ENCODE data around the gene KCNA3.
A peak's percentile ranks its signal among the peaks of the same experiment; 100 is the strongest.

The KCNA3 gene

DNA sequence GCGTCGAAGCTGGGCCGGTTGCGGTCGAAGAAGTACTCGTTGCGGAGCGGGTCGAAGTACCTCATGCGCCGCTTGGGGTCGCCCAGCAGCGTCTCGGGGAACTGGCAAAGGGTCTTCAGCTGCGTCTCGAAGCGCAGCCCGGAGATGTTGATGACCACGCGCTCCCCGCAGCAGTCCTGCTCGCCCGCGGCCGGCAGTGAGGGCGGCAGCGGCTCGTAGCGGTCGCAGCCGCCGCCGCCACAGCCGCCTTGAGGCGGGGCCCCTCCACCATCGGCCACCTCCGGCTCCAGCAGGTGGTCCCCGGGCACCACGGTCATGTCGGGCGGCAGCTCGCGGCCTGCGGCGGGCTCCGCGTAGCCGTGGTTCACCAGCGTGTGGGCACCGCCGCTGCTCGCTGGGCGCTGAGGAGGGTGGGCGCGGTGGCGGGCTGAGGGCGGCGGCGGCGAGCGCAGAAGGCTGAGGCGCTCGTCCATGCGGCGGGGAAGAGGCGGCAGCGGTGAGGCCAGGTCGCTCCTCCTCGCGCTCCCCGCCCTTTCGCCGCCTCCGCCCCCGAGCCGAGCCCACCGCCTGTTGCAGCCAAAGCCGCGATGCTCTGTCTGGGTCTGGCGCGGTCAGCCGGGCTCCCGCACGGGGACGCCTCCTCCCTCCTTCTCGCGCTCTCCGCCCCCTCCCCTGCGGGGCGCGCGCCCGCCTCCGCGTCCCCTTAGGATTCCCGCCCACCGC lies at the start of gene KCNA3:
Gene KCNA3, minus strand, starts transcription at position 604 of the 723 bp plus-strand sequence. Its CDS starts 131 bp downstream, at position 473.
- DNase-seq (peak; percentile 72 to 76), ATAC-seq (peak; percentile 51)
- no peaks in the 10 kb centered on the region for H3K27me3 Mint-ChIP-seq
- H3K4me1 Mint-ChIP-seq = peaks cover 30% of the 10 kb centered on the region
- H3K27ac Mint-ChIP-seq = peak within 1 kb of the TSS; percentile 97 to 99
- H3K9me3 Mint-ChIP-seq = no peaks in the 10 kb centered on the region
- peak within 1 kb of the TSS; percentile 93 to 99 for H3K4me3 Mint-ChIP-seq

- Mint-ChIP-seq H3K4me1 (peaks cover 21% of the 10 kb centered on the region), H3K27ac (no peak overlapping the region)
Observed at GRCh38 chr1:110722807-110723206, 48.1 kb upstream of the KCNA3 start.

DNA sequence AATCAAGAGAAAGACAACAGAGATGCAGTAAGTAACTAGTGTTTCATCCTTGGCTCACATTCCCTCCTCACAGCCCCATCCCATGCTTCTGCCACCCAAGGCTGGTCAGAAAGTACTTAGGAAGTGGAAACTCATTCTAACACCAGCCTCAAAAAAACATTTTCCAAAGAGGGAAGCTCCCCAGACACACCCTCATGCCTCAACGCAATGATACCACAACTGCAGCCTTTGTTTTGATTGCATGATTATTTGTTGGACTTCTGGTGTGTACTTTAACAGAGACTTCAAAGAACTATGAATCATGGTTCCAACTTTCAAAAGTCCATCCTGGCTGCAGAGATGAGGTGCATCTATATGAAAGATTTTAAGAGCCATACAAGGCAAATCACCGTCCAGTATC lies 45.2 kb upstream of the KCNA3 start:
- no peak for ATAC-seq
- Mint-ChIP-seq H3K27me3 (no peaks in the 10 kb centered on the region), H3K27ac (no peak overlapping the region), H3K4me3 (no peak overlapping the region), H3K4me1 (no peaks in the 10 kb centered on the region), H3K9me3 (no peaks in the 10 kb centered on the region)
- DNase-seq = no peak

More at GRCh38 chr1:110722807-110723206, 48.1 kb upstream of the KCNA3 start:
- DNase-seq (no peak), ATAC-seq (no peak)
- Mint-ChIP-seq H3K4me3 (no peak overlapping the region), H3K27me3 (no peaks in the 10 kb centered on the region), H3K9me3 (no peaks in the 10 kb centered on the region)

DNA sequence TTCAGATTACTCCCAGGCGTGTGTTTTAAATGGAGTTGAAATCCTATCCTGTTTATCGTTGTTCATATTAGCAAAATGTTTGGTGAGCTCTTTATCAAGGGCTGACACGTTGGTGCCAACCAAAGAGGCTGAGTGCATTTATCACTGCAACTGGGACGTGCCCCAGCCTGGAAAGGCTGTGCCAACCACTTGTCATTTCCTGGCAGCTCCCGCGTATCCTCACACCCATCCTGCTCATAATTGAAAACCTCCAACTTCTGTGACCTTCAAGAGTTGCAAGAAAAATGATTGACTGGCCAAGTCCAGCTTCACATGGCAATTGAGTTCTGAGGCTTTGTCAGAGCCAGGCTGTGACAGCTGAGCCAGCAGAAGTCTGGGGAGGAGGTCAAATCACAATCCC lies 43.7 kb upstream of the KCNA3 start:
- ATAC-seq (no peak), DNase-seq (no peak)
- H3K9me3 Mint-ChIP-seq = no peaks in the 10 kb centered on the region
- no peak overlapping the region for H3K27ac Mint-ChIP-seq
- no peaks in the 10 kb centered on the region for H3K27me3 Mint-ChIP-seq
- peaks cover 4% of the 10 kb centered on the region for H3K4me1 Mint-ChIP-seq
- no peak overlapping the region for H3K4me3 Mint-ChIP-seq

GRCh38 chr1:110717179-110717578 lies 42.4 kb upstream of the KCNA3 start:
- Mint-ChIP-seq H3K27ac (no peak overlapping the region), H3K9me3 (peaks cover 0 to 6% of the 10 kb centered on the region in 2 donors), H3K4me1 (peaks cover 13% of the 10 kb centered on the region), H3K4me3 (no peak overlapping the region), H3K27me3 (no peaks in the 10 kb centered on the region)
- DNase-seq = no peak
- no peak for ATAC-seq

GRCh38 chr1:110714374-110714995 lies 39.7 kb upstream of the KCNA3 start:
- DNase-seq (no peak), ATAC-seq (no peak)
- no peaks in the 10 kb centered on the region for H3K27me3 Mint-ChIP-seq
- H3K9me3 Mint-ChIP-seq = peaks cover 5 to 6% of the 10 kb centered on the region in 2 donors
- H3K27ac Mint-ChIP-seq = peak overlapping the region in 1 of 2 donors; percentile 59
- H3K4me1 Mint-ChIP-seq = peaks cover 25% of the 10 kb centered on the region
- H3K4me3 Mint-ChIP-seq = no peak overlapping the region

DNA sequence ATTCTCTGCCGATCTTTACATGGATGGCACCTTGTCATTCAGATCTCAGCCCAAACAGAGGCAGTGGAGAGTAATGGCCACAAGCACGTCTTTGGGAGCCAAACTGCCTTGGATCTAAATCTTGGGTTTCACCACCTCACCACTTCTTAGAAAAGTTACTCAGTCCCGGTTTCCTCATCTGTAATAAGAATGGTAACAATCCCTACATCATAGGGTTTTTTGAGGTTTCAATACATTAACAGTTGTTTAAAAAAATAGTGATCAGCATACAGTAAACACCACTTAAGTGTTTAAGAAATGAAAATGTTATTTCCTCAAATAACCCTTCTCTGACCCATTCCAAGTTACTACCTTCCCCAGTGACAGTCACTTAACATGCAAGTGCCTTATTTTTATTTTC lies 38.5 kb upstream of the KCNA3 start:
- ATAC-seq (no peak), DNase-seq (no peak)
- H3K4me3 Mint-ChIP-seq = no peak overlapping the region
- H3K27ac Mint-ChIP-seq = no peak overlapping the region
- peaks cover 5 to 6% of the 10 kb centered on the region in 2 donors for H3K9me3 Mint-ChIP-seq
- no peaks in the 10 kb centered on the region for H3K27me3 Mint-ChIP-seq
- peaks cover 25% of the 10 kb centered on the region for H3K4me1 Mint-ChIP-seq

GRCh38 chr1:110710314-110710713 lies 35.6 kb upstream of the KCNA3 start:
- ATAC-seq (no peak), DNase-seq (no peak)
- no peak overlapping the region for H3K27ac Mint-ChIP-seq
- H3K27me3 Mint-ChIP-seq = no peaks in the 10 kb centered on the region
- no peak overlapping the region for H3K4me3 Mint-ChIP-seq
- peaks cover 25% of the 10 kb centered on the region for H3K4me1 Mint-ChIP-seq
- peaks cover 5 to 6% of the 10 kb centered on the region in 2 donors for H3K9me3 Mint-ChIP-seq

DNA sequence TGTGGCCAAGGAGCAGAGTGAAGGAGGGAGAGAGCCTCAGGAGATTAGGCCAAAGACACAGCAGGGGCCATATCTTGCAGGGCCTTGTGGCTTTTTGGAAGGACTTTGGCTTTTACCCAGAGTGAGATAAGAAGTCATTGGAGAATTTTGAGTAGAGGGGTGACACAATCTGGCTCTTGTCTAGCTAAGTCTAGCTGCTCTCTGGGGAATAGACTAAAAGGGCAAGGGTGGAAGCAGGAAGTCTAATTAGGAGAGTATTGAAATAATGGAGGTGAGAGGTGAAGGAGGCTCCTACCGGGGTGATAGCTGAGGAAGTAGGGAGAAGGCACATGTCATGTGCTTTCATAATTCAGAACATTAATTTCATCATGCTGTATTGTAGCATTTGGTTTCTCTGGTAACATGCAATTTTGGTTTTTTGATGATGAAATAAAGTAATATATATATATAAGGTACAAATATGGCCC lies 34.3 kb upstream of the KCNA3 start:
- peaks cover 5 to 6% of the 10 kb centered on the region in 2 donors for H3K9me3 Mint-ChIP-seq
- H3K27ac Mint-ChIP-seq = peak overlapping the region in 1 of 2 donors; percentile 15
- H3K4me1 Mint-ChIP-seq = peaks cover 25% of the 10 kb centered on the region
- ATAC-seq = no peak
- no peaks in the 10 kb centered on the region for H3K27me3 Mint-ChIP-seq
- H3K4me3 Mint-ChIP-seq = no peak overlapping the region
- DNase-seq = no peak

DNA sequence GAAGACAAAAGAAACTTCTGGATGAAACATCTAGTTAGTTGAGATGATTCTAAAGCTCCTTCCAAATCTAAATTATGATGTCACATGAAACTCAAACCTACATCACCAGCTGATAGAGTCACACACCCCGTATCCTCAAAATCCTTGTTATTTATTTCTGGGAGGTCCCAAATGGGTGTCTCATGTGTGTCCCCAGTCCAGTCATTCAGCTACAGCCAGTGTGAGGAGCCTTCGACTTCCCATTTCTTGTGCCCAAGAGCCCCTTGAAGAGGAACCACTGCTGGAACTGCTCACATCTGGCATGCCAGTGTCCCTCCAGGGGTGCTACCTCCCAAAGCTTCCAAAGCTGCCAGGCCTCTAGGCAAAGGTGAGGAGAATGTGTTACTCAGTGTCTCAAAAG lies 32.5 kb upstream of the KCNA3 start:
- peaks cover 12% of the 10 kb centered on the region for H3K4me1 Mint-ChIP-seq

DNA sequence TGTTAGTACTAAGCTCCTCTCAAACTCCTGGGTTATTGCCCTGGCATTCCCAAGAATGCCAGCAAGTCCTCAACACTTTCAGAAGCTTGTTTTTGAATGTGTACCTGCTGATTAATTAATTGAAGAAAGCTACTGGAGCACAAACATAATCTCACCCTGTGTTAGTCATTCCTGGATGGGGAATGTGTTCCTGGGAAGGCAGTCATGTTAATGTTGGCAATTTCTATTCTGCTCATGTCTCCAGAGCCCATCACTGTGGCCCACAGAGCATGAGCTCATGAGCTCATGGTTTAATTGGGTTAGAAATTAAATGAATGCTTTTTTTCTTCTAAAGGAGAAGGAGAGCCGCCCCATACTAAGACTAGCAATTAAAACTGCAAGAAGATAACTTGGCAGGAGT lies 31.9 kb upstream of the KCNA3 start:
- Mint-ChIP-seq H3K4me1 (peaks cover 6% of the 10 kb centered on the region), H3K4me3 (no peak overlapping the region), H3K27ac (no peak overlapping the region), H3K9me3 (peaks cover 0 to 5% of the 10 kb centered on the region in 2 donors), H3K27me3 (no peaks in the 10 kb centered on the region)
- ATAC-seq = no peak
- no peak for DNase-seq

More for the DNA sequence above, 32.5 kb upstream of the KCNA3 start:
- ATAC-seq (no peak), DNase-seq (no peak)
- Mint-ChIP-seq H3K9me3 (peaks cover 0 to 5% of the 10 kb centered on the region in 2 donors), H3K27ac (no peak overlapping the region), H3K4me3 (no peak overlapping the region), H3K27me3 (no peaks in the 10 kb centered on the region)

DNA sequence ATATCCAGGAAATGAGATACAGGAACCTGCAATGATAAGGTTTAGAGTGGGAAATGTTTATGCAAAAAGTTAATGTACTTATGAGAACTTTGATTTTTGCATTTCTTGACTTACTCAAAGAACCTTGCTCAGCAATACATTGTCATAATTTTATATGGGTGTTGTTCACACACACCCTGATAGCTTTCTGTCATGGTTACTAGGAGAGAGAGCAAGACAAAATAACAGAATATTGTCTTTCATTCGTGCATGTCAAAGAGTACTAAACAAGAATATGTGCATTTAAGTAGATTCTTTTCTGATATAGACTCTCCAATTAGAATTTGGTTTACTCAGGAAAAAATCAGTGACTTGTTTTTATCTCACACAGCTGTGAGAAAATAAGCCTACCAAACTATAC lies 27.5 kb upstream of the KCNA3 start:
- H3K4me1 Mint-ChIP-seq = no peaks in the 10 kb centered on the region
- H3K27me3 Mint-ChIP-seq = no peaks in the 10 kb centered on the region
- no peak overlapping the region for H3K27ac Mint-ChIP-seq

GRCh38 chr1:110700767-110701166 lies 26.0 kb upstream of the KCNA3 start:
- no peak overlapping the region for H3K27ac Mint-ChIP-seq
- ATAC-seq (no peak), DNase-seq (no peak)
- no peaks in the 10 kb centered on the region for H3K27me3 Mint-ChIP-seq
- no peaks in the 10 kb centered on the region for H3K4me1 Mint-ChIP-seq
- H3K9me3 Mint-ChIP-seq = no peaks in the 10 kb centered on the region
- no peak overlapping the region for H3K4me3 Mint-ChIP-seq

More for the DNA sequence above, 27.5 kb upstream of the KCNA3 start:
- ATAC-seq = no peak
- no peak for DNase-seq
- no peaks in the 10 kb centered on the region for H3K9me3 Mint-ChIP-seq
- H3K4me3 Mint-ChIP-seq = no peak overlapping the region

DNA sequence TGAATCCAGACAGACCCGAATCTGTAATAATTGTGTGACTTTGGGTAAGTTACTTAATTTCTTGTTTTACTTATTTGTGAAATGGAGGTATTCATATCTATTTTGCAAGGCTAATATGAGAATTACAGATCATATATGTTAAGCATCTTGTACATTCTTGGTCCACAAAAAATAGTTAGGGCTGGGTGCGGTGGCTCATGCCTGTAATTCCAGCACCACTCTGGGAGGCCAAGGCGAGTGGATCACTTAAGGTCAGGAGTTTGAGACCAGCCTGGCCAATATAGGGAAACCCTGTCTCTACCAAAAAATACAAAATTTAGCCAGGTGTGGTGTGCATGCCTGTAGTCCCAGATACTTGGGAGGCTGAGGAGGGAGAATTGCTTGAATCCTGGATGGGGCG lies 22.9 kb upstream of the KCNA3 start:
- no peaks in the 10 kb centered on the region for H3K27me3 Mint-ChIP-seq
- no peaks in the 10 kb centered on the region for H3K4me1 Mint-ChIP-seq
- H3K9me3 Mint-ChIP-seq = no peaks in the 10 kb centered on the region
- DNase-seq (no peak), ATAC-seq (no peak)
- no peak overlapping the region for H3K27ac Mint-ChIP-seq
- no peak overlapping the region for H3K4me3 Mint-ChIP-seq

GRCh38 chr1:110696818-110697217 lies 22.1 kb upstream of the KCNA3 start:
- DNase-seq = no peak
- no peak overlapping the region for H3K4me3 Mint-ChIP-seq

DNA sequence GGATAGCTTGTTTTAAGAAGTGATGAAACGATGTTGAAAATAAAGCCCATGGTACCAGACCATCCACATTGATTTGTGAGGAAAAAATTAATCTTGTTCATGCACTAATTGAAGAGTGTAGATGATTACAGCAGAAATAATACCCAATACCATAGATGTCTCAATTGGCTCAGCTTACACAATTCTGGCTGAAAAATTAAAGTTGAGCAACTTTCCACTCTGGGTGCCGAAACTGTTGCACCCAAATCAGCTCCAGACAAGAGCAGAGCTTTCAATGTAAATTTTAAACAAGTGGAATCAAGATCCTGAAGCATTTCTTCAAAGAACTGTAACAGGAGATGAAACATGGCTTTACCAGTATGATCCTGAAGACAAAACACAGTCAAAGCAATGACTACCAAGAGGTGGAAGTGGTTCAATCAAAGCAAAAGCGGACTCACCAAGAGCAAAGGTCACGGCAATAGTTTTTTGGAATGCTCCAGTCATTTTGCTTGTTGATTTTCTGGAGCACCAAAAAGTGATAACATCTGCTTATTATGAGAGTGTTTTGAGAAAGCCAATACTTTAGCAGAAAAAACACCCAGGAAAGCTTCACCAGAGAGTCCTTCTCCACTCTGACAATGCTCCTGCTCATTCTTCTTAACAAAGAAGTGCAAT lies 16.1 kb upstream of the KCNA3 start:
- Mint-ChIP-seq H3K27me3 (peaks cover 11% of the 10 kb centered on the region), H3K9me3 (no peaks in the 10 kb centered on the region), H3K4me3 (no peak overlapping the region), H3K4me1 (no peaks in the 10 kb centered on the region), H3K27ac (no peak overlapping the region)
- DNase-seq (no peak), ATAC-seq (no peak)

More at GRCh38 chr1:110696818-110697217, 22.1 kb upstream of the KCNA3 start:
- Mint-ChIP-seq H3K9me3 (no peaks in the 10 kb centered on the region), H3K4me1 (no peaks in the 10 kb centered on the region), H3K27ac (no peak overlapping the region), H3K27me3 (no peaks in the 10 kb centered on the region)
- no peak for ATAC-seq

All from stimulated activated naive CD8-positive, alpha-beta T cell treated with anti-CD3 and anti-CD28 coated beads, Interleukin-15, amount 100 ng/mL, for 72 hours (primary cell).